ENCODE data around the gene HS6ST2.

DNA sequence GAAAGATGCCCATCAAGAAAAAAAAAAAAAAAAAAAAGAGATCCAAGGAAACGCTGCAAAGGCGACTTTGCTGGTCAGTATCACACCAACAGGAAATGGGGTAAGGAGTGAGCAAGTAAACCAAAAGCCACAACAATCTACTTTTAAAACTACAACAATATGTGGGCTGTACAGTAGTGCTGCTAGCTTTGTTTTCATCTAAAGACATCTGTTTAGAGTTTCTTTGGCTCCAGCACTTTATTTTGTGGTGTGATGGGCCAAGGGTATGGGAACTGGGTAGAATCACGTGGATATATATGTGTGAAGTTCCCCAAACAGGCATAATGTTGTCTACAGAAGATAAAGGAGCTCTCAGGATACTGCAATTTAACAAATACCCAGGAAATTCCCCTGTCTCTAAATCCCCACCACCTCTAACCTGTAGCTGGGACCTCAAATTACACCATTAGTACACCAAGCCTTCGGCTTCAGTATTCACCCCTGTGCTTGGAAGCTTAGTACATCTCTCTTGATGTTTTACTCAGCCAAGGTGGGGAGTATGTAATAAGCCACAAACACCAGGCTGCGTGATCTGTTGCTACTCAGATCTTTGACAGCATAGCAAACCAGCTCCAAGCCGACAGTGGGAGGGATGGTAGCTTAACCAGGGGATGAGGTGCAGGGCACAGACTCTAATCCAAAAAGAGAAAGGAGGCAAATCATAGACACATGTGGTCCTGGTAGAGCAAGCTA is 207.9 kb downstream of the HS6ST2 start:
- TF ChIP-seq STAT6 (CRISPR knock-in tag; conservative IDR thresholded peaks at IDR 0.05; ENCODE audit: low read depth) (no peak), CTCF (IDR thresholded peaks at IDR 0.05) (no peak), CREM (CRISPR knock-in tag; IDR thresholded peaks at IDR 0.05) (no peak), SP1 (CRISPR knock-in tag; conservative IDR thresholded peaks at IDR 0.05) (no peak), ATF1 (CRISPR knock-in tag; IDR thresholded peaks at IDR 0.05) (no peak)
- TF ChIP-seq, protein P1, sequence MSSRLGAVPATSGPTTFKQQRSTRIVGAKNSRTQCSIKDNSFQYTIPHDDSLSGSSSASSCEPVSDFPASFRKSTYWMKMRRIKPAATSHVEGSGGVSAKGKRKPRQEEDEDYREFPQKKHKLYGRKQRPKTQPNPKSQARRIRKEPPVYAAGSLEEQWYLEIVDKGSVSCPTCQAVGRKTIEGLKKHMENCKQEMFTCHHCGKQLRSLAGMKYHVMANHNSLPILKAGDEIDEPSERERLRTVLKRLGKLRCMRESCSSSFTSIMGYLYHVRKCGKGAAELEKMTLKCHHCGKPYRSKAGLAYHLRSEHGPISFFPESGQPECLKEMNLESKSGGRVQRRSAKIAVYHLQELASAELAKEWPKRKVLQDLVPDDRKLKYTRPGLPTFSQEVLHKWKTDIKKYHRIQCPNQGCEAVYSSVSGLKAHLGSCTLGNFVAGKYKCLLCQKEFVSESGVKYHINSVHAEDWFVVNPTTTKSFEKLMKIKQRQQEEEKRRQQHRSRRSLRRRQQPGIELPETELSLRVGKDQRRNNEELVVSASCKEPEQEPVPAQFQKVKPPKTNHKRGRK (CRISPR knock-in tag; IDR thresholded peaks at IDR 0.05; ENCODE audit: borderline replicate concordance) = no peak
- TF ChIP-seq, protein P2, sequence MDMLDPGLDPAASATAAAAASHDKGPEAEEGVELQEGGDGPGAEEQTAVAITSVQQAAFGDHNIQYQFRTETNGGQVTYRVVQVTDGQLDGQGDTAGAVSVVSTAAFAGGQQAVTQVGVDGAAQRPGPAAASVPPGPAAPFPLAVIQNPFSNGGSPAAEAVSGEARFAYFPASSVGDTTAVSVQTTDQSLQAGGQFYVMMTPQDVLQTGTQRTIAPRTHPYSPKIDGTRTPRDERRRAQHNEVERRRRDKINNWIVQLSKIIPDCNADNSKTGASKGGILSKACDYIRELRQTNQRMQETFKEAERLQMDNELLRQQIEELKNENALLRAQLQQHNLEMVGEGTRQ (CRISPR knock-in tag; IDR thresholded peaks at IDR 0.05) = no peak
- TF ChIP-seq, protein P3, sequence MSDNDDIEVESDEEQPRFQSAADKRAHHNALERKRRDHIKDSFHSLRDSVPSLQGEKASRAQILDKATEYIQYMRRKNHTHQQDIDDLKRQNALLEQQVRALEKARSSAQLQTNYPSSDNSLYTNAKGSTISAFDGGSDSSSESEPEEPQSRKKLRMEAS (CRISPR knock-in tag; IDR thresholded peaks at IDR 0.05) = no peak
- TF ChIP-seq, protein P4, sequence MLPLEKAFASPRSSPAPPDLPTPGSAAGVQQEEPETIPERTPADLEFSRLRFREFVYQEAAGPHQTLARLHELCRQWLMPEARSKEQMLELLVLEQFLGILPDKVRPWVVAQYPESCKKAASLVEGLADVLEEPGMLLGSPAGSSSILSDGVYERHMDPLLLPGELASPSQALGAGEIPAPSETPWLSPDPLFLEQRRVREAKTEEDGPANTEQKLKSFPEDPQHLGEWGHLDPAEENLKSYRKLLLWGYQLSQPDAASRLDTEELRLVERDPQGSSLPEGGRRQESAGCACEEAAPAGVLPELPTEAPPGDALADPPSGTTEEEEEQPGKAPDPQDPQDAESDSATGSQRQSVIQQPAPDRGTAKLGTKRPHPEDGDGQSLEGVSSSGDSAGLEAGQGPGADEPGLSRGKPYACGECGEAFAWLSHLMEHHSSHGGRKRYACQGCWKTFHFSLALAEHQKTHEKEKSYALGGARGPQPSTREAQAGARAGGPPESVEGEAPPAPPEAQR (CRISPR knock-in tag; IDR thresholded peaks at IDR 0.05) = no peak
- TF ChIP-seq, protein P5, sequence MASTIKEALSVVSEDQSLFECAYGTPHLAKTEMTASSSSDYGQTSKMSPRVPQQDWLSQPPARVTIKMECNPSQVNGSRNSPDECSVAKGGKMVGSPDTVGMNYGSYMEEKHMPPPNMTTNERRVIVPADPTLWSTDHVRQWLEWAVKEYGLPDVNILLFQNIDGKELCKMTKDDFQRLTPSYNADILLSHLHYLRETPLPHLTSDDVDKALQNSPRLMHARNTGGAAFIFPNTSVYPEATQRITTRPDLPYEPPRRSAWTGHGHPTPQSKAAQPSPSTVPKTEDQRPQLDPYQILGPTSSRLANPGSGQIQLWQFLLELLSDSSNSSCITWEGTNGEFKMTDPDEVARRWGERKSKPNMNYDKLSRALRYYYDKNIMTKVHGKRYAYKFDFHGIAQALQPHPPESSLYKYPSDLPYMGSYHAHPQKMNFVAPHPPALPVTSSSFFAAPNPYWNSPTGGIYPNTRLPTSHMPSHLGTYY (CRISPR knock-in tag; IDR thresholded peaks at IDR 0.05) = no peak

All from WTC11 (cell line).